GM12865 (cell line): Measurements from ENCODE around the gene NANOGP8.

Experiments used
- DNase-seq: peaks from one replicate; pipeline ENCODE4 v3.0.0; 2010; ENCODE audit warnings: low read depth
- H3K4me3 ChIP-seq: 2 replicates; pipeline ENCODE4 v1.5.1; 2011; ENCODE audit warnings: mild to moderate bottlenecking, low read depth, low read length, control low read depth
- TF ChIP-seq, protein P1 (sequence below): IDR thresholded peaks from 2 replicates; pipeline ENCODE4 v1.5.1; 2011; ENCODE audit warnings: low read length, control low read depth, low read depth, inconsistent platforms; ENCODE audit not compliant: insufficient read depth; ENCODE audit errors: missing control alignments

NANOGP8 gene

GRCh38 chr15:35040339-35041255, 44.5 kb downstream of the NANOGP8 start:
- no peak overlapping the region for H3K4me3 ChIP-seq
- peak; percentile 37 for DNase-seq
- TF ChIP-seq, protein P1, sequence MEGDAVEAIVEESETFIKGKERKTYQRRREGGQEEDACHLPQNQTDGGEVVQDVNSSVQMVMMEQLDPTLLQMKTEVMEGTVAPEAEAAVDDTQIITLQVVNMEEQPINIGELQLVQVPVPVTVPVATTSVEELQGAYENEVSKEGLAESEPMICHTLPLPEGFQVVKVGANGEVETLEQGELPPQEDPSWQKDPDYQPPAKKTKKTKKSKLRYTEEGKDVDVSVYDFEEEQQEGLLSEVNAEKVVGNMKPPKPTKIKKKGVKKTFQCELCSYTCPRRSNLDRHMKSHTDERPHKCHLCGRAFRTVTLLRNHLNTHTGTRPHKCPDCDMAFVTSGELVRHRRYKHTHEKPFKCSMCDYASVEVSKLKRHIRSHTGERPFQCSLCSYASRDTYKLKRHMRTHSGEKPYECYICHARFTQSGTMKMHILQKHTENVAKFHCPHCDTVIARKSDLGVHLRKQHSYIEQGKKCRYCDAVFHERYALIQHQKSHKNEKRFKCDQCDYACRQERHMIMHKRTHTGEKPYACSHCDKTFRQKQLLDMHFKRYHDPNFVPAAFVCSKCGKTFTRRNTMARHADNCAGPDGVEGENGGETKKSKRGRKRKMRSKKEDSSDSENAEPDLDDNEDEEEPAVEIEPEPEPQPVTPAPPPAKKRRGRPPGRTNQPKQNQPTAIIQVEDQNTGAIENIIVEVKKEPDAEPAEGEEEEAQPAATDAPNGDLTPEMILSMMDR = no peak

- TF ChIP-seq, protein P1 = no peak
- H3K4me3 ChIP-seq = no peak overlapping the region
- DNase-seq = no peak
Observed at GRCh38 chr15:35038626-35039451, 46.3 kb downstream of the NANOGP8 start.
